PFSK-1 (cell line): ENCODE measurements around the gene TNNC1.

Experiments
- SIN3A ChIP-seq: IDR thresholded peaks from 2 replicates; pipeline ENCODE4 v1.6.1; 2012; ENCODE audit warnings: mild to moderate bottlenecking, low read length, moderate library complexity, borderline replicate concordance; ENCODE audit not compliant: insufficient read depth
- TF ChIP-seq, protein P1 (sequence below), 2 experiments: IDR thresholded peaks; 2 replicates each; pipeline versions ENCODE4 v1.6.1 to v1.8.0; 2011 to 2012; ENCODE audit warnings: low read depth in 2 of 2, low read length in 2 of 2, control low read depth in 1 of 2, inconsistent platforms in 1 of 2, mild to moderate bottlenecking in 1 of 2, moderate library complexity in 1 of 2; ENCODE audit not compliant: insufficient read depth in 1 of 2

GRCh38 chr3:52453496-52454249 lies at the start of gene TNNC1:
- no peak for TF ChIP-seq SIN3A
- TF ChIP-seq, protein P1, sequence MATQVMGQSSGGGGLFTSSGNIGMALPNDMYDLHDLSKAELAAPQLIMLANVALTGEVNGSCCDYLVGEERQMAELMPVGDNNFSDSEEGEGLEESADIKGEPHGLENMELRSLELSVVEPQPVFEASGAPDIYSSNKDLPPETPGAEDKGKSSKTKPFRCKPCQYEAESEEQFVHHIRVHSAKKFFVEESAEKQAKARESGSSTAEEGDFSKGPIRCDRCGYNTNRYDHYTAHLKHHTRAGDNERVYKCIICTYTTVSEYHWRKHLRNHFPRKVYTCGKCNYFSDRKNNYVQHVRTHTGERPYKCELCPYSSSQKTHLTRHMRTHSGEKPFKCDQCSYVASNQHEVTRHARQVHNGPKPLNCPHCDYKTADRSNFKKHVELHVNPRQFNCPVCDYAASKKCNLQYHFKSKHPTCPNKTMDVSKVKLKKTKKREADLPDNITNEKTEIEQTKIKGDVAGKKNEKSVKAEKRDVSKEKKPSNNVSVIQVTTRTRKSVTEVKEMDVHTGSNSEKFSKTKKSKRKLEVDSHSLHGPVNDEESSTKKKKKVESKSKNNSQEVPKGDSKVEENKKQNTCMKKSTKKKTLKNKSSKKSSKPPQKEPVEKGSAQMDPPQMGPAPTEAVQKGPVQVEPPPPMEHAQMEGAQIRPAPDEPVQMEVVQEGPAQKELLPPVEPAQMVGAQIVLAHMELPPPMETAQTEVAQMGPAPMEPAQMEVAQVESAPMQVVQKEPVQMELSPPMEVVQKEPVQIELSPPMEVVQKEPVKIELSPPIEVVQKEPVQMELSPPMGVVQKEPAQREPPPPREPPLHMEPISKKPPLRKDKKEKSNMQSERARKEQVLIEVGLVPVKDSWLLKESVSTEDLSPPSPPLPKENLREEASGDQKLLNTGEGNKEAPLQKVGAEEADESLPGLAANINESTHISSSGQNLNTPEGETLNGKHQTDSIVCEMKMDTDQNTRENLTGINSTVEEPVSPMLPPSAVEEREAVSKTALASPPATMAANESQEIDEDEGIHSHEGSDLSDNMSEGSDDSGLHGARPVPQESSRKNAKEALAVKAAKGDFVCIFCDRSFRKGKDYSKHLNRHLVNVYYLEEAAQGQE (IDR thresholded peaks at IDR 0.05; ENCODE audit: insufficient read depth in 1 of 2, low read depth in 2 of 2, low read length in 2 of 2): no peak
